Measurements from ENCODE around the gene PCK1.

Gene PCK1

DNA sequence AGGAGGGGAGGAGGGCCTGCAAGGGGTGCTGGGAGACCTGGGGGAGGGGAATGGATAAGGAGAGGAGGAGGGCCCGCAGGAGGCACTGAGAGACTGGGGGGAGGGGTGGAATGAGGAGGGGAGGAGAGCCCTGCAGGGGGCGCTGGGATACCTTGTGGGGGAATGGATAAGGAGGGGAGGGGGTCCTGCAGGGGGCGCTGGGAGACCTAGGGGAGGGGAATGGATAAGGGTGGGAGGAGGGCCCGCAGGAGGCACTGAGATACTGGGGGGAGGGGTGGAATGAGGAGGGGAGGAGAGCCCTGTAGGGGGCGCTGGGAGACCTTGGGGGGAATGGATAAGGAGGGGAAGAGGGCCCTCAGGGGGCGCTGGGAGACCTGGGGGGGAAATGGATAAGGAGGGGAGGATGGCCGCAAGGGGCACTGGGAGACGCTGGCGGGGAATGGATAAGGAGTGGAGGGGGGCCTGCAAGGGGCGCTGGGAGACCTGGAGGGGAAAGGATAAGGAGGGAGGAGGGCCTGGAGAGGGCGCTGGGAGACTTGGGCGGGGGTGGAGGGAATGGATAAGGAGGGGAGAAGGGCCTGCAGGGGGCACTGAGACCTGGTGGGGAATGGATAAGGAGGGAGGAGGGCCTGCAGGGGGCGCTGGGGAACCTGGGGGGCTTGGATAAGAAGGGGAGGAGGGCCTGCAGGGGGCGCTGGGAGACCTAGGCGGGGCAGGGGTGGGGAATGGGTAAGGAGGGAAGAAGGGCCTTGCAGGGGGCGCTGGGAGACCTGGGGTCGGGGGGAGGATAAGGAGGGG is 34.6 kb upstream of the PCK1 start:
- 87% methylated on average over 6 to 15 of the region's 17 CpGs for WGBS, 2 experiments (ENCODE audit: insufficient coverage in 2 of 2)

DNA sequence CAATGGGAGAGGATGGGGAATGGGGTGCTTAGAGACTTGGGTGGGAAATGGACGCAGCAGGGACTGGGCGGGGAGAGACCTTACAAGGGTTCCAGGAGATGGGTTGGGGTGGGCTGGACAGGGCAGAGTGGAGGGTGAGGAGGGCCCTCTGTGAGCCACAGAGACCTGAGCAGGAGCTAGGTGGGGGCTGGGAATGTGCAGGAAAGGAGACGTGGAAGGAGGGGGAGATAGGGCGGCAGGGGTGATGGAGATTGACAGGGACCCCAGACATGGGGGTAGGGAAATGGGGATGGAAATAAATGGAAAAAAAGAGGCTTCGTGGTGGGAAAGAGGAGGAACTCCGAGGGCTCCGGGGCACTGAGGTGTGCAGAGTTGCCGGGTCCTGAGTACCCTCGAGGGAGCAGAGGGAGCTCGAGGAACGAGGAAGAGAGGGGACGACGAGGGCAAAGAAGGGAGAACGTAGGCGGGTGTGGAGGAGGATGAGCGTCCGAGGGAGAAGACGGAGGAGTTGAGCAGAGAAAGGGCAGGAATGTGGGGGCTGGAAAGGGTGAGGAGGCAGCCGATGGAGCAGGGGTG is 33.9 kb upstream of the PCK1 start:
- 84 to 90% methylated on average over 15 to 19 of the region's 19 CpGs for WGBS, 2 experiments (ENCODE audit: insufficient coverage in 2 of 2)
- no peak overlapping the region for H3K27ac ChIP-seq (ENCODE audit: low read depth, low read length, severe bottlenecking)
- no peaks in the 10 kb centered on the region for H3K9me3 ChIP-seq (ENCODE audit: control insufficient read depth, low read length)
- no peaks in the 10 kb centered on the region for H3K4me1 ChIP-seq (ENCODE audit: control insufficient read depth, insufficient read depth, low read length, poor library complexity, severe bottlenecking)
- no peak overlapping the region for H3K4me3 ChIP-seq (ENCODE audit: extremely low read depth, insufficient read depth, low read length, poor library complexity, severe bottlenecking)
- no peaks in the 10 kb centered on the region for H3K36me3 ChIP-seq (ENCODE audit: control insufficient read depth, insufficient read depth, low read length)

More for the DNA sequence above, 34.6 kb upstream of the PCK1 start:
- no peaks in the 10 kb centered on the region for H3K36me3 ChIP-seq (ENCODE audit: control insufficient read depth, insufficient read depth, low read length)
- H3K4me3 ChIP-seq (ENCODE audit: extremely low read depth, insufficient read depth, low read length, poor library complexity, severe bottlenecking): no peak overlapping the region
- no peak overlapping the region for H3K27ac ChIP-seq (ENCODE audit: low read depth, low read length, severe bottlenecking)
- H3K4me1 ChIP-seq (ENCODE audit: control insufficient read depth, insufficient read depth, low read length, poor library complexity, severe bottlenecking): no peaks in the 10 kb centered on the region
- no peaks in the 10 kb centered on the region for H3K9me3 ChIP-seq (ENCODE audit: control insufficient read depth, low read length)

DNA sequence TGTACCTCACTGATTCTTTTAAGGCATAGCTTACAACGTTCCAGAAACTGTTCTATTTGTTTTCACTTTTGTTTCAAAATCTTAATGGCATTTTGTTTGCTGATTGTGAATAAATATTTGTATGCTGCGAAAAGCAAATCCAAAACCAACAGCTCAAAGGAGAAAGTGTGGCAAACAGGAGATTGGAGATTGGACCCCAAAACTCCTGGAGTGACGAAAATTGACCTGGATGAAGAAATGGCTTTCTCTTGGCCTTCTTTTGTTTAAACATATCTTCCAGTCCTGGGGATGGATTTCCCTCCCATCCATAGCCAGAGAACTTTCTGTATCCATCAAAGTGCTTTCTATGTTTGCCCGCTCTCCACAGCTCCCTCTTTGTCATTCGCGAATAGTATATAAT is 33.2 kb upstream of the PCK1 start:
- H3K4me1 ChIP-seq (ENCODE audit: control insufficient read depth, insufficient read depth, low read length, poor library complexity, severe bottlenecking): no peaks in the 10 kb centered on the region
- H3K27ac ChIP-seq (ENCODE audit: low read depth, low read length, severe bottlenecking): no peak overlapping the region
- WGBS, 2 experiments (ENCODE audit: insufficient coverage in 2 of 2): 92 to 100% methylated on average over 1 to 2 of the region's 6 CpGs
- no peak overlapping the region for H3K4me3 ChIP-seq (ENCODE audit: extremely low read depth, insufficient read depth, low read length, poor library complexity, severe bottlenecking)
- H3K36me3 ChIP-seq (ENCODE audit: control insufficient read depth, insufficient read depth, low read length): no peaks in the 10 kb centered on the region
- H3K9me3 ChIP-seq (ENCODE audit: control insufficient read depth, low read length): peaks cover 1% of the 10 kb centered on the region

DNA sequence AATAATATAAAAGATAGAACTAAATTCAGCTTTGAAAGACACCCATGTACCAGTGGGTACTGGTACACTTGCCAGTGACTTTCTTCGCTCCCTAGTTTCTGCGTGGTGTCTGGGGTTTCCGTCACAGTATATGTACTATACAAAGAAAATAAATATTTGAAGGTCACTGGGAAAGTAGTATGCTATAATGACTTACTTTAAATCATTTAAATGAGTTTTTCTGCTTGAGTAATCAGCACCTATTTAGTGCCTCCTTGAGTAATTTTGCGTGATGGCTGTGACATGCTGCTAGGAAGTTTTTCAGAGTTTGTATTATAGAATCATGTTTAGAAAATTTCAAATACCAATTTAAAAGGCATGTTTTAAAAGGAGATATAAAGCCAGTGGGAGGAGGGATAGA is 32.8 kb upstream of the PCK1 start:
- no peak overlapping the region for H3K27ac ChIP-seq (ENCODE audit: low read depth, low read length, severe bottlenecking)
- no peaks in the 10 kb centered on the region for H3K4me1 ChIP-seq (ENCODE audit: control insufficient read depth, insufficient read depth, low read length, poor library complexity, severe bottlenecking)
- no peaks in the 10 kb centered on the region for H3K36me3 ChIP-seq (ENCODE audit: control insufficient read depth, insufficient read depth, low read length)
- H3K4me3 ChIP-seq (ENCODE audit: extremely low read depth, insufficient read depth, low read length, poor library complexity, severe bottlenecking): no peak overlapping the region
- H3K9me3 ChIP-seq (ENCODE audit: control insufficient read depth, low read length): peaks cover 5% of the 10 kb centered on the region
- no CpG with 5 or more reads among the region's 4 CpGs for WGBS, 2 experiments (ENCODE audit: insufficient coverage in 2 of 2)

DNA sequence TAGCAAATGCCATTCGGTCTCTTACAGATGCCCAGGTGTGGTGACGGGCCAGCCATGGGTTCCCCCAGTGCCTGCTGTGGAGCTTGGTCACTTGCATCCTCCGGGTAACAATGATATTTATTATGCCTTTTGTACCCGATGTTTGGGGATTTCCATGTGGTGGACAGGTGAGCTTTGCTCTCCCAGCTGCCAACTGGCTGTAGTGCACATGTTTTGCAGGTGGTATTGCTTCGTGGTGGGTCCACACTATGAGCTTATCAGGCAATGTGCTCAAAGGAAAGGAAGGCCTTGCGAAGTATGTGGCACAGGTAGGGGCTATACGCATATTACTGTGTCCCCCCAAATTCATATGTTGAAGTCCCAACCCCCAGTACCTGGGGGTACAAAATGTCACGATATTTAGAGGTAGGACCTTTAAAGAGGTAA is 31.7 kb upstream of the PCK1 start:
- no peak overlapping the region for H3K27ac ChIP-seq (ENCODE audit: low read depth, low read length, severe bottlenecking)
- H3K9me3 ChIP-seq (ENCODE audit: control insufficient read depth, low read length): peaks cover 6% of the 10 kb centered on the region
- no peaks in the 10 kb centered on the region for H3K4me1 ChIP-seq (ENCODE audit: control insufficient read depth, insufficient read depth, low read length, poor library complexity, severe bottlenecking)
- H3K4me3 ChIP-seq (ENCODE audit: extremely low read depth, insufficient read depth, low read length, poor library complexity, severe bottlenecking): no peak overlapping the region
- H3K36me3 ChIP-seq (ENCODE audit: control insufficient read depth, insufficient read depth, low read length): no peaks in the 10 kb centered on the region
- 88 to 94% methylated on average over 5 to 6 of the region's 8 CpGs for WGBS, 2 experiments (ENCODE audit: insufficient coverage in 2 of 2)

DNA sequence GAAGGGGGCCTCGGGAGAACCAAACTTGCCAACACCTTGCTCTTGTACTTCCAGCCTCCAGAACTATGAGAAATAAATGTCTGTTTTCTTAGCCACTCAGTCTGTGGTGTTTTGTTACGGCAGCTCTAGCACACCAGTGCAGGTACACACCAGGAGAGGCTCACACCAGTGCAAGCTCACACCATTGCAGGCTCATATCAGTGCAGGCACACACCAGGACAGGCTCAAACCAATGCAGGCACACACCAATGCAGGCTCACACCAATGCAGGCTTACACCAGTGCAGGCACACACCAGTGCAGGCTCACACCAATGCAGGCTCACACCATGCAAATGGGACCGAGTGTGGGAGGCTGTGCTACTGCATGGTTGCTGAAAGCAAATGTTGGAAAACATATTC is 31.1 kb upstream of the PCK1 start:
- WGBS, 2 experiments (ENCODE audit: insufficient coverage in 2 of 2): 76 to 92% methylated on average over 1 to 3 of the region's 3 CpGs
- H3K36me3 ChIP-seq (ENCODE audit: control insufficient read depth, insufficient read depth, low read length): no peaks in the 10 kb centered on the region
- peaks cover 6% of the 10 kb centered on the region for H3K9me3 ChIP-seq (ENCODE audit: control insufficient read depth, low read length)
- H3K4me3 ChIP-seq (ENCODE audit: extremely low read depth, insufficient read depth, low read length, poor library complexity, severe bottlenecking): no peak overlapping the region
- H3K4me1 ChIP-seq (ENCODE audit: control insufficient read depth, insufficient read depth, low read length, poor library complexity, severe bottlenecking): no peaks in the 10 kb centered on the region
- H3K27ac ChIP-seq (ENCODE audit: low read depth, low read length, severe bottlenecking): no peak overlapping the region

DNA sequence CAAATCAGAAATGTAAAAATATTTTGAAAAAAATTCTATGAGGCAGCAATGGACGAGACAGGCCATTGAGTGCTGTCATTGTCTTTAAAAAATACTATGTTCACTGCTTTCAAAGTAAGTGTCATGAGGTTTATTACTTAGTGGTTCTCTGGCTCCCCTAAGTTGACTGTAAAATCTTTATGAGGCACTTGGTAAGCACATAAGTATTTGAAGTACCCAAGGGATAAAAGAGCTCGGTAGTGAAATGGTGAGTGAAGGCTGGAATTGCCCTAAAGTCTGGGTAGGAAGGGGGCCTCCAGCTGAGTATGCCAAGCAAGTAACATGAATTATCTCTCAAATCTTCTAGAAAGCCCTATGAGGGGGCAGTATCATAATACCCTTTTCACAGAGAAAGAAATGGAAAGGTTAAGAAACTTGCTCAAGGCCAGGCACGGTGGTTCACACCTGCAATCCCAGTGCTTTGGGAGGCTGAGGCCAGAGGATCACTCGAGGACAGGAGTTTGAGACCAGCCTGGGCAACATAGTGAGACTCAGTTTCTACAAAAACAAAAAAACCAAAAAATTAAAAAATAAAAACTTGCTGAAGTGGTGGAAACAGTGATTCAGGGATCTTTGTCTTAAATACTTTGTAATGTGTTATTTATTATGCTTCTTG is 30.5 kb upstream of the PCK1 start:
- Histone ChIP-seq H3K27ac (ENCODE audit: low read depth, low read length, severe bottlenecking) (no peak overlapping the region), H3K36me3 (ENCODE audit: control insufficient read depth, insufficient read depth, low read length) (no peaks in the 10 kb centered on the region), H3K9me3 (ENCODE audit: control insufficient read depth, low read length) (peaks cover 6% of the 10 kb centered on the region), H3K4me1 (ENCODE audit: control insufficient read depth, insufficient read depth, low read length, poor library complexity, severe bottlenecking) (no peaks in the 10 kb centered on the region), H3K4me3 (ENCODE audit: extremely low read depth, insufficient read depth, low read length, poor library complexity, severe bottlenecking) (no peak overlapping the region)
- WGBS, 2 experiments (ENCODE audit: insufficient coverage in 2 of 2): 80 to 97% methylated on average over 1 to 3 of the region's 4 CpGs

DNA sequence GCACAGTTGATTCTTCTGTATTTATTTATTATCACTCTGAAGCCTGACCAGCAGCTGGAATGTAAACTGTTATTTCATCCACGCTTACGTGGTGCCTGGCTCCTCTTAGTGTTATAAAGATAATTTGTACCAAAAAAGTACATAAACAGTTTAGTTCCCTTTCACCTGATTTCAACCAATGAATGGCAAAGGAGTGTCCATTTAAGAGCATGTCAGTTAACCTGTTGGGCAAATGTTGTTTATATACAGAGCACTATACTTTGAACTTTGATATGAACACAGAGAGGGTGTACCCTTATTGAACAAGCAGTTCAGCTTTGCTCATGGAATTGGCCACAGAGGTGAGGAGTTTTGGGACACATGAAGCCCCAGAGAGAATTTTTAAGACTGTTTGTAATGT is 28.8 kb upstream of the PCK1 start:
- no peak overlapping the region for H3K27ac ChIP-seq (ENCODE audit: low read depth, low read length, severe bottlenecking)
- peaks cover 6% of the 10 kb centered on the region for H3K9me3 ChIP-seq (ENCODE audit: control insufficient read depth, low read length)
- H3K4me3 ChIP-seq (ENCODE audit: extremely low read depth, insufficient read depth, low read length, poor library complexity, severe bottlenecking): no peak overlapping the region
- H3K4me1 ChIP-seq (ENCODE audit: control insufficient read depth, insufficient read depth, low read length, poor library complexity, severe bottlenecking): no peaks in the 10 kb centered on the region
- no peaks in the 10 kb centered on the region for H3K36me3 ChIP-seq (ENCODE audit: control insufficient read depth, insufficient read depth, low read length)
- no CpG with 5 or more reads among the region's 2 CpGs for WGBS, 2 experiments (ENCODE audit: insufficient coverage in 2 of 2)

DNA sequence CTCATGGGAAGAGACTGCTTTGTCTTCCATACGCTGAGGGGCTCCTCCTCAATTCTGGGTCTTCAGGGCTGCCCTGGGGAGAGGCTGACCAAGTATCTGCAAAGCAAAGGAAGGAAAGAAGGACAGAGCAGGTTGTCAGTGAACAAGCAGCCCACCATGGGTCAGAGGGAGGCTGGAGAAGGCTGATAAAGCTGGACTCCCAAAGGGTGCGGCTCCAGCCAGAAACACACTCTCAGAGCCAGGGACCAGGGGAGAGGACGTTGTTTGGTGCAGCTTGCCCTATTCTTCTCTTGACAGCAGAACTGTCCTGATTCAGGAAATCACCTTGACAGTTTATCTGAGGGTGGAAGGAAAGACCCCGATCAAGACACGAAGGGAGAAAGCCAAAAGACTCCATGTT is 25.6 kb upstream of the PCK1 start:
- H3K4me3 ChIP-seq (ENCODE audit: extremely low read depth, insufficient read depth, low read length, poor library complexity, severe bottlenecking): no peak overlapping the region
- H3K27ac ChIP-seq (ENCODE audit: low read depth, low read length, severe bottlenecking): no peak overlapping the region
- H3K9me3 ChIP-seq (ENCODE audit: control insufficient read depth, low read length): peaks cover 10% of the 10 kb centered on the region
- H3K4me1 ChIP-seq (ENCODE audit: control insufficient read depth, insufficient read depth, low read length, poor library complexity, severe bottlenecking): no peaks in the 10 kb centered on the region
- no peaks in the 10 kb centered on the region for H3K36me3 ChIP-seq (ENCODE audit: control insufficient read depth, insufficient read depth, low read length)
- 84 to 87% methylated on average over 5 of the region's 5 CpGs for WGBS, 2 experiments (ENCODE audit: insufficient coverage in 2 of 2)

DNA sequence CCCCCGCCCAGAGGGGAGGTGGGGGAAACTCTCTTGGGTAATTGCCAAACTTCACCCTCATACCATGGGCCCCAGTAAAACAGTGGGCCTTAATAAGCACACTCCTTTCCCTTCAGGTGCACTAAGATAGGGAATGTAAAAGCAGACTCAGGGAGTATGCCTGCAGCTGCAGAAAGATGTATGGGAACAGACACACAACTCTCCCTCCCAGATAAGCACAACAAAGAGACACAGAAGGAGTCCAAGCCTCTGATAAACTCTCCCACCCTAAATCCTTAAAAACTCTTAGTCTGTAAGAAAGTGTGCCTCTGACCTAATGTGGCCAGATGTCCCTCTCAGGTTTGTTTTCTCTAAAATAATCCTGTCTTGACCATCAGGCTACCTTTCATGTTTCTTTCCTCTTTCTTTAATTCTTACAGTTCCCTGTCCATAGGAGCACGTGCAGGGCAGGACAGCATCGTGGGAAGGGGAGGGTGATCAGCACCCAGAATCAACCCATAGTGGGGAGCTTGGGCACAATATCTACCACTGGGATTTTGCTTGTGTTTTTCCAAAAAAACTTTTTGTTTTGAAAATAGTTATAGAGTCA is 24.7 kb upstream of the PCK1 start:
- no peaks in the 10 kb centered on the region for H3K36me3 ChIP-seq (ENCODE audit: control insufficient read depth, insufficient read depth, low read length)
- no peak overlapping the region for H3K4me3 ChIP-seq (ENCODE audit: extremely low read depth, insufficient read depth, low read length, poor library complexity, severe bottlenecking)
- no peak overlapping the region for H3K27ac ChIP-seq (ENCODE audit: low read depth, low read length, severe bottlenecking)
- WGBS, 2 experiments (ENCODE audit: insufficient coverage in 2 of 2): 83% methylated on average over 1 of the region's 3 CpGs; no CpG with 5 or more reads in 1 of the 2 experiments
- no peaks in the 10 kb centered on the region for H3K4me1 ChIP-seq (ENCODE audit: control insufficient read depth, insufficient read depth, low read length, poor library complexity, severe bottlenecking)
- H3K9me3 ChIP-seq (ENCODE audit: control insufficient read depth, low read length): peaks cover 10% of the 10 kb centered on the region

Data from mesodermal cell (in vitro differentiated cells).